Measurements from ENCODE around the gene FAHD1.

DNA sequence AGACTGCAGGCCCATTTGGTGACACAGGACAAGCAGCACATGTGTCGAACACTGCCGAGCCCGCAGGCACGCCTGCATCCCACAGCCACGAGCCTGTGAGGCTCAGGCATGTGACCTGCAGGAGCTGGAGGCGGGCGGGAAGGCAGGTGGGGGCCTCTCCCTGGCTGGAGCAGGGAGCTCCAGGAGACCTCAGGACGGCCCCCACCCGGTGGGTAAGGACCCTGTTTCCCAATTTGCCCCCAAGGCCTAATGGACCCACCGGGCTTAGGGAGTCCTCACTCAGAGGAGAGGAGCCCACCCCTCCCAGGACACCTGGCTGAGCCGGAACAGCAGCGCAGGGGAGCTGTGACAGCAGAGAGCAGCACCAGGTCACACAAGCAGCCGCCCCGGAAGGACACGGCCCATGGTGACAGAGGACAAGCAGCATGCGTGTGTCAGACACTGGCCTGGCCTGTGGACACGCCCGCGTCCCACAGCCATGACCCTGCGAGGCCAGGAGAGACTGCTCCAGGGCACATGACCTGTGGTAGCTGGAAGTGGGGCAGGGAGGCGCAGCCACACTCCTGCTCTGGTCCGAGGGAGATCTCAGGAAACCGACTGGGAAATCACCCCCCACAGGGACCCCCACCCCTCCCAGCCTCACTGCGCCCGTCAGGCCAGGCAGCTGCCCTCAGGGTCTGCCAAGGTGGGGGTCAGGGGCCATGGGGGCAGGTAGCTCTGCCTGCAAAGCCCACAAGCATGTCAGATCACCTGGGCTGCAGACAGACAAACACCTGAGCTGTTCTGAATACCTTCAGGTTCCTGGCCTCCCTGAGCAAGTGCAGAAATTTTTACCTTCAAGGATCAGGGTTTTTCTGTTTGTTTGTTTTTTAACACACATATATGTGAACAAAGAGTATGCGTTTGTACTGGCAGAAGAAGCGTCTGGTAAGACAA is 47.0 kb upstream of the FAHD1 start:
- TF ChIP-seq, protein P1, sequence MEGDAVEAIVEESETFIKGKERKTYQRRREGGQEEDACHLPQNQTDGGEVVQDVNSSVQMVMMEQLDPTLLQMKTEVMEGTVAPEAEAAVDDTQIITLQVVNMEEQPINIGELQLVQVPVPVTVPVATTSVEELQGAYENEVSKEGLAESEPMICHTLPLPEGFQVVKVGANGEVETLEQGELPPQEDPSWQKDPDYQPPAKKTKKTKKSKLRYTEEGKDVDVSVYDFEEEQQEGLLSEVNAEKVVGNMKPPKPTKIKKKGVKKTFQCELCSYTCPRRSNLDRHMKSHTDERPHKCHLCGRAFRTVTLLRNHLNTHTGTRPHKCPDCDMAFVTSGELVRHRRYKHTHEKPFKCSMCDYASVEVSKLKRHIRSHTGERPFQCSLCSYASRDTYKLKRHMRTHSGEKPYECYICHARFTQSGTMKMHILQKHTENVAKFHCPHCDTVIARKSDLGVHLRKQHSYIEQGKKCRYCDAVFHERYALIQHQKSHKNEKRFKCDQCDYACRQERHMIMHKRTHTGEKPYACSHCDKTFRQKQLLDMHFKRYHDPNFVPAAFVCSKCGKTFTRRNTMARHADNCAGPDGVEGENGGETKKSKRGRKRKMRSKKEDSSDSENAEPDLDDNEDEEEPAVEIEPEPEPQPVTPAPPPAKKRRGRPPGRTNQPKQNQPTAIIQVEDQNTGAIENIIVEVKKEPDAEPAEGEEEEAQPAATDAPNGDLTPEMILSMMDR (IDR thresholded peaks at IDR 0.05): no peak
- TF ChIP-seq POLR2A (IDR thresholded peaks at IDR 0.05; ENCODE audit: low read depth): no peak
- no peak for TF ChIP-seq EP300 (IDR thresholded peaks at IDR 0.05)
- TF ChIP-seq POLR2AphosphoS5 (IDR thresholded peaks at IDR 0.05): no peak
